KMS-11 (cell line): ENCODE measurements around the gene MRPS18B.
A peak's percentile ranks its signal among the peaks of the same experiment; 100 is the strongest.

ENCODE experiments used
- H2AFZ ChIP-seq: fragments of 200-600 bp; sonication (generic); 2 replicates; pipeline ENCODE4 v1.6.1; 2016; ENCODE audit warnings: antibody characterized with exemption, mixed run types, low read depth
- H3K27ac ChIP-seq: fragments of 200-600 bp; sonication (generic); 2 replicates; pipeline ENCODE4 v1.6.1; 2016; ENCODE audit warnings: mild to moderate bottlenecking, mixed run types
- H3K27me3 ChIP-seq: fragments of 200-600 bp; sonication (generic); 2 replicates; pipeline ENCODE4 v1.6.1; 2017; ENCODE audit warnings: mild to moderate bottlenecking, low read depth, mixed run types, moderate library complexity; ENCODE audit not compliant: insufficient read depth
- H3K36me3 ChIP-seq: fragments of 200-600 bp; sonication (generic); 2 replicates; pipeline ENCODE4 v1.6.1; 2017; ENCODE audit warnings: mild to moderate bottlenecking, mixed run types; ENCODE audit not compliant: insufficient read depth
- H3K4me1 ChIP-seq: fragments of 200-600 bp; sonication (generic); 2 replicates; pipeline ENCODE4 v1.6.1; 2016; ENCODE audit warnings: mild to moderate bottlenecking, low read depth, mixed run types; ENCODE audit not compliant: poor library complexity, severe bottlenecking
- H3K4me2 ChIP-seq: fragments of 200-600 bp; sonication (generic); 2 replicates; pipeline ENCODE4 v1.7.0; 2016; ENCODE audit warnings: mild to moderate bottlenecking, mixed run types
- H3K4me3 ChIP-seq: fragments of 200-600 bp; sonication (generic); IDR thresholded peaks from 2 replicates; pipeline ENCODE4 v1.6.1; 2017; ENCODE audit warnings: low read depth, low read length, mixed read lengths; ENCODE audit not compliant: insufficient read depth
- H3K79me2 ChIP-seq: fragments of 200-600 bp; sonication (generic); 2 replicates; pipeline ENCODE4 v1.6.1; 2016; ENCODE audit warnings: low read depth, mixed run types; ENCODE audit not compliant: insufficient read depth
- H3K9ac ChIP-seq: fragments of 200-600 bp; sonication (generic); 2 replicates; pipeline ENCODE4 v1.6.1; 2016; ENCODE audit warnings: mild to moderate bottlenecking, mixed run types
- H4K20me1 ChIP-seq: fragments of 200-600 bp; sonication (generic); 2 replicates; pipeline ENCODE4 v1.6.1; 2016; ENCODE audit warnings: mild to moderate bottlenecking, mixed run types; ENCODE audit not compliant: insufficient read depth
- CTCF ChIP-seq: fragments of 200-600 bp; sonication (generic); conservative IDR thresholded peaks from 2 replicates; pipeline ENCODE4 v1.6.1; 2017; ENCODE audit warnings: low read depth, mild to moderate bottlenecking, antibody characterized with exemption, low read length, moderate library complexity, mixed read lengths

Gene MRPS18B

GRCh38 chr6:30611856-30612194, 5.8 kb upstream of the MRPS18B start:
- H3K4me2 ChIP-seq = no peak overlapping the region

GRCh38 chr6:30612213-30612612, 5.4 kb upstream of the MRPS18B start:
- Histone ChIP-seq H3K4me1 (peaks cover 20% of the 10 kb centered on the region), H4K20me1 (no peaks in the 10 kb centered on the region), H3K4me3 (no peak overlapping the region), H2AFZ (no peak overlapping the region), H3K36me3 (peaks cover 13% of the 10 kb centered on the region; the same call in 1 of the 2 replicates), H3K9ac (no peak overlapping the region), H3K27me3 (no peaks in the 10 kb centered on the region), H3K79me2 (peaks cover 47% of the 10 kb centered on the region), H3K27ac (peak overlapping the region; percentile 10; the same call in 1 of the 2 replicates), H3K4me2 (no peak overlapping the region)
- no peak for TF ChIP-seq CTCF

More at GRCh38 chr6:30611856-30612194, 5.8 kb upstream of the MRPS18B start:
- Histone ChIP-seq H2AFZ (no peak overlapping the region), H3K27ac (no peak overlapping the region; the same call in 1 of the 2 replicates), H3K4me1 (peaks cover 20% of the 10 kb centered on the region), H3K4me3 (no peak overlapping the region), H3K79me2 (peaks cover 44% of the 10 kb centered on the region), H3K27me3 (no peaks in the 10 kb centered on the region), H4K20me1 (no peaks in the 10 kb centered on the region), H3K9ac (no peak overlapping the region), H3K36me3 (peaks cover 16% of the 10 kb centered on the region; the same call in 1 of the 2 replicates)
- no peak for TF ChIP-seq CTCF

GRCh38 chr6:30612687-30613248, 4.9 kb upstream of the MRPS18B start:
- Histone ChIP-seq H2AFZ (no peak overlapping the region), H3K4me2 (no peak overlapping the region), H3K4me1 (peaks cover 20% of the 10 kb centered on the region), H3K79me2 (peaks cover 47% of the 10 kb centered on the region), H3K9ac (no peak overlapping the region), H3K27ac (peak overlapping the region; percentile 95; the same call in 1 of the 2 replicates), H3K27me3 (no peaks in the 10 kb centered on the region), H3K4me3 (no peak overlapping the region), H4K20me1 (no peaks in the 10 kb centered on the region), H3K36me3 (peaks cover 10% of the 10 kb centered on the region; the same call in 1 of the 2 replicates)
- no peak for TF ChIP-seq CTCF

- H3K4me3 ChIP-seq = no peak overlapping the region
- H3K36me3 ChIP-seq = peaks cover 10% of the 10 kb centered on the region; the same call in 1 of the 2 replicates
- H4K20me1 ChIP-seq = no peaks in the 10 kb centered on the region
- H3K4me1 ChIP-seq = peaks cover 20% of the 10 kb centered on the region
- H3K9ac ChIP-seq = no peak overlapping the region; the same call in 1 of the 2 replicates
- peaks cover 52% of the 10 kb centered on the region for H3K79me2 ChIP-seq
- no peaks in the 10 kb centered on the region for H3K27me3 ChIP-seq
- TF ChIP-seq CTCF = no peak
- H2AFZ ChIP-seq = no peak overlapping the region
- peak overlapping the region; percentile 95; the same call in 1 of the 2 replicates for H3K27ac ChIP-seq
- no peak overlapping the region for H3K4me2 ChIP-seq
Observed at GRCh38 chr6:30613251-30614043, 4.2 kb upstream of the MRPS18B start.
